Lower leg skin (tissue), 4 donors: ENCODE results near the gene BST2. TPM values are rescaled to one million over a fixed set of nuclear protein-coding genes. Genes with fewer than 3 reads are reported as not detected.

Source experiments
- DNase-seq, 2 donors: peaks; one replicate each; pipeline ENCODE4 v3.0.0-alpha.2; 2019; ENCODE audit warnings: low spot score in 2 of 2
- H3K4me3 ChIP-seq: fragments of 200-600 bp; sonication (generic); 2 replicates; pipeline ENCODE4 v1.5.1; 2017; ENCODE audit warnings: mild to moderate bottlenecking, low read depth; ENCODE audit not compliant: poor library complexity, severe bottlenecking
- POLR2A ChIP-seq, 2 donors: fragments of 450-650 bp; IDR thresholded peaks; one replicate each; pipeline ENCODE4 v1.6.1; 2016 to 2017; ENCODE audit warnings: antibody characterized with exemption in 2 of 2, mild to moderate bottlenecking in 1 of 2, moderate library complexity in 1 of 2
- WGBS, 2 donors: methylation state at CpG; one replicate each; pipeline ENCODE4 v1.1.5; 2018; 5-methylcytosine and 5-hydroxymethylcytosine counted together
- intact Hi-C: fragments of 100-400 bp; cut with DNase I; formaldehyde crosslinking; loops from one replicate; pipeline ENCODE4 v1.15.0; 2023; ENCODE audit warnings: low total_unique reads
- total RNA-seq, 4 donors: library from RNA; depleted of rRNA; stranded (reverse); fragments of >200 nt; gene quantifications; one replicate each; pipeline ENCODE4 v1.1.0, GENCODE V29; 2016
- TF ChIP-seq, protein P1 (sequence below), 3 donors: fragments of 450-650 bp; IDR thresholded peaks; one replicate each; pipeline ENCODE4 v1.5.1; 2016; ENCODE audit warnings: antibody characterized with exemption in 3 of 3, mild to moderate bottlenecking in 3 of 3, moderate library complexity in 2 of 3

The BST2 gene
- total RNA-seq, 4 donors from 2014 or later = 9.4 to 15.9 (median 12.5) TPM

DNA sequence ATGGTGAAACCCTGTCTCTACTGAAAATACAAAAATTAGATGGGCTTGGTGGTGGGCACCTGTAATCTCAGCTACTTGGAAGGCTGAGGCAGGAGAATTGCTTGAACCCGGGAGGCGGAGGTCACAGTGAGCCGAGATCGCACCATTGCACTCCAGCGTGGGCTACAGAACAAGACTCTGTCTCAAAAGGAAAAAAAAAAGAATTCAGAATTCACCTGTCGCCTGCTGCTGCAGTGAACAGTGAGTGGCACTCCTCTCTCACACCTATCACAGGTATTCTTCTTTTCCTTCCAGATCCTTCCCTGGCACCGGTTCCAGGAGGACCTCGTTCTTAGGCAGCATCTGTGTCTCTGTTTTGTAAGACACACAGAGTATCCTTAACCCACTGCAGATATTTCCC lies 8.7 kb upstream of the BST2 start:
- H3K4me3 ChIP-seq = no peak overlapping the region
- WGBS, 2 donors = 84 to 87% methylated on average over 8 of the region's 8 CpGs
- intact Hi-C loops = no loop called here
- no peak for TF ChIP-seq POLR2A (IDR thresholded peaks at IDR 0.05)
- TF ChIP-seq, protein P1, sequence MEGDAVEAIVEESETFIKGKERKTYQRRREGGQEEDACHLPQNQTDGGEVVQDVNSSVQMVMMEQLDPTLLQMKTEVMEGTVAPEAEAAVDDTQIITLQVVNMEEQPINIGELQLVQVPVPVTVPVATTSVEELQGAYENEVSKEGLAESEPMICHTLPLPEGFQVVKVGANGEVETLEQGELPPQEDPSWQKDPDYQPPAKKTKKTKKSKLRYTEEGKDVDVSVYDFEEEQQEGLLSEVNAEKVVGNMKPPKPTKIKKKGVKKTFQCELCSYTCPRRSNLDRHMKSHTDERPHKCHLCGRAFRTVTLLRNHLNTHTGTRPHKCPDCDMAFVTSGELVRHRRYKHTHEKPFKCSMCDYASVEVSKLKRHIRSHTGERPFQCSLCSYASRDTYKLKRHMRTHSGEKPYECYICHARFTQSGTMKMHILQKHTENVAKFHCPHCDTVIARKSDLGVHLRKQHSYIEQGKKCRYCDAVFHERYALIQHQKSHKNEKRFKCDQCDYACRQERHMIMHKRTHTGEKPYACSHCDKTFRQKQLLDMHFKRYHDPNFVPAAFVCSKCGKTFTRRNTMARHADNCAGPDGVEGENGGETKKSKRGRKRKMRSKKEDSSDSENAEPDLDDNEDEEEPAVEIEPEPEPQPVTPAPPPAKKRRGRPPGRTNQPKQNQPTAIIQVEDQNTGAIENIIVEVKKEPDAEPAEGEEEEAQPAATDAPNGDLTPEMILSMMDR (IDR thresholded peaks at IDR 0.05) = no peak
- DNase-seq = no peak

DNA sequence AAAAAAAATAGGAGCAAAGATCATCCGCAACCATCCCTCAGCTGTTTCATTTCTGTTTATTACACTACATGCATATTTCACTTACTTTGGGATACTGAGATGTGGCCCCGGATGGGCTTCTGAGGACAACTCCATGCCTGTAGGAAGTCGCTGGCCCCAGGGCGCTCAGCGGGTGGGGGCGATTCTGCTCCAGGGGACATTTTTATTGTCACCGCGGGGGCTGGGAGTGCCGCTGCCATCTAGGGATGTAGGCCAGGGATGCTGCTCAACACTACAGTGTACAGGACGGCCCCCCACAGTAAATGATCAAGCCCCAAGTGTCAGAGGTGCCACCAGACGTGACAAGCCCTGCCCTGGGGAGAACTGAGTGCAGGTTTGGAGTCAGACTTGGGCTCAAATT lies 6.4 kb upstream of the BST2 start:
- 61 to 70% methylated on average over 11 of the region's 11 CpGs for WGBS, 2 donors
- no peak overlapping the region for H3K4me3 ChIP-seq
- TF ChIP-seq POLR2A (IDR thresholded peaks at IDR 0.05) = no peak
- intact Hi-C loops = no loop called here
- no peak for DNase-seq

DNA sequence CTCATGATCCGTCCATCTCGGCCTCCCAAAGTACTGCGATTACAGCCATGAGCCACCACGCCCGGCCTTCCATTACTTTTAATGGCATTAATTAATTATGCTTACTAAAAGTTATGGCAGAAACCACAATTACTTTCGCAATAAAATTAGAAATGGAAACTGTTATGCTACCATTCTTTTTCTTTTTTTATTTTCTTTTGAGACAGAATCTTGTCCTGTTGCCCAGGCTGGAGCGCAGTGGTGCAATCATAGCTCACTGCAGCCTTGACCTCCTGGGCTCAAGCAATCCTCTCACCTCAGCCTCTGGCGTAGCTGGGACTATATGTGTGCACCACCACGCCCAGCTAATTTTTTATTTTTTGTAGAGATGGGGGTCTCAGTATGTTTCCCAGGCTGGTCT lies 4.6 kb upstream of the BST2 start:
- 88 to 92% methylated on average over 9 of the region's 9 CpGs for WGBS, 2 donors
- TF ChIP-seq, protein P1 (IDR thresholded peaks at IDR 0.05) = no peak
- no peak for TF ChIP-seq POLR2A (IDR thresholded peaks at IDR 0.05)
- DNase-seq = no peak
- no peak overlapping the region for H3K4me3 ChIP-seq
- intact Hi-C loops = no loop called here

DNA sequence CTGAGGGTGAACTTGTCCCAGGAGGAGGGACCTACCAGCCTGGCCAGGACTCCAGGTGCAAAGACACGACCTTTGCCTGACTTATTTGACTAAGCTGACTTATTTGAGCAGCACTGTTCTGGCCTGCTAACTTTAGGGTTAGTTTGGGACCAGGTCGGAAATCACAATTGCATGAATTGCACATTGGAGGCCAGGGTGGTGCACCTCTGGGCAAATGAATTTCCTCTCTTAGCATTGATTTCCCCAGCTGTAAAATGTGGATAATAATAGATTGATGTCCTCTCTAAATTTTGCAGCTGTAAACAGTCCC lies 1.4 kb upstream of the BST2 start:
- DNase-seq = no peak
- TF ChIP-seq, protein P1 (IDR thresholded peaks at IDR 0.05) = no peak
- TF ChIP-seq POLR2A (IDR thresholded peaks at IDR 0.05) = no peak
- WGBS, 2 donors = 67 to 73% methylated on average over 2 of the region's 2 CpGs
- intact Hi-C loops = no loop called here
- no peak overlapping the region for H3K4me3 ChIP-seq

DNA sequence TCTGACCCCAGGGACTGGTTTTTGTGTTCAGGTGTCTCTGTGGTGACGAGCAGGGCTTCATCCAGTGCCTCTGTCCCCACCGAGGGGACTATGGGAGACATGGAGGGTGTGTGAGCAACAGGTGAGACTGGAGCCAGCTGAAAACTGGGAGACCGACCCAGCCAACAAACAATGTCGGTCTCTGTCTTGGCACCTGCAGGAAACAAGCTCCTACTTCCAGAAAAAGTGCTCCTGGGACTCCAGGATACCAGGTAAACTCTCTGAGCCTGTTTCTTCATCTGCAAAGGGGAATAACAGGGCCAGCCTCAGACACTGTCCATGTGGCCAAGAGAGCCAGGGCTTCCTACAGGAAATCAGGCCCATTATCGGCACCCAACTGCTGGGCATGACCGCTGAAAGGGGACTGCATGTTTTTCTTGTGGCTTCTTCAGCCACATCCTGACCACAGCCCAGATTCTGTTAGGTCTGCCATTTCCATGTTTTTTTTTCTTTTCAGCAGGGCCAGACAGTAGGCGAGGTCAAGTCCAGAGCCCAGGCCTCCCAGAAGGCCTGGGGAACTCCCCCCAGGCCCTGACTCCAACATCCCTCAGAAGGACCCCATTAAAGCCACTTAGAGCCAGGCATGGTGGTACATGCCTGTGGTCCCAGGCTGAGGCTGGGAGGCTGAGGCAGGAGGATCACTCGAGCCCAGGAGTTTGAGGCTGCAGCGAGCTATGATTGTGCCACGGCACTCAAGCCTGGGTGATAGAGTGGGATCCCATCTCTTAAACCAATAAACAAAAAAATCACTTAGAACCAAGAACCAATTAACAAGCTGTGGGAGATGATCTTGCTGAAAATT lies 836 bp upstream of the BST2 start:
- DNase-seq = no peak
- H3K4me3 ChIP-seq = no peak overlapping the region
- 60 to 79% methylated on average over 10 of the region's 10 CpGs for WGBS, 2 donors
- TF ChIP-seq, protein P1 (IDR thresholded peaks at IDR 0.05) = no peak
- TF ChIP-seq POLR2A (IDR thresholded peaks at IDR 0.05) = no peak
- intact Hi-C loops = no loop called here

DNA sequence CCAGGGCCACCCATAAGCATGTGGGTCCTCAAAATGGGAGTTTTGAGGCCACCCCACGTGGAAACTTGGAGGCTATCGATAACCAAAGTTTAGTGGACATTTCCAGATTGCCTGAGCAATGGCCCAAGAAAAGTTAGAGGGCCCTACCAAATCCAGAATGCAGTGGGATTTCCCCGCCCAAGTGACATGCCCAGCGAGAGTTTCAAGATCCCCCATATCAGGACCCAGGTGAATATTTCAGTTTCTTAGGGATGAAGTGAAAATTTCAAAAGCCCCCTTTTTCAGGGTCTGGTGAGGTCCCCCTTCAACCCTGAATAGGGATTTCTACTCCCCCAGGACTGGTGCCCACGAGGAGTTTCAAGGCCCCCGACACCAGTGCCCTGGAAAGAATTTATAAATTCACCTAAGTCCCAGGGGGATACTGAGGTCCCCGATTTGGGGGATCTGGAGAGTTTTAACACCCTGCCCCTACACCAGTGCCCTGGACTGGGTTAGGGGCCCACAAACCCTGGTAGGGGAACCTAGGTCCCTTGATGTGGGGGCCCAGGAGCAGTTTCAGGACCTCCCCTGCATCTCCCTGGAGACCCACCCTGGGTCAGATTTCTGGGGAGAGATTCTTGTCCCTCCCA lies 695 bp downstream of the BST2 start:
- WGBS, 2 donors = 75 to 85% methylated on average over 7 of the region's 7 CpGs

More for the DNA sequence above, 695 bp downstream of the BST2 start:
- intact Hi-C loops = no loop called here
- TF ChIP-seq, protein P1 (IDR thresholded peaks at IDR 0.05) = no peak
- TF ChIP-seq POLR2A (IDR thresholded peaks at IDR 0.05) = no peak
- no peak for DNase-seq
- H3K4me3 ChIP-seq = no peak overlapping the region
